HG03571 (cell line): Measurements from ENCODE around the gene CNGA3.
"Not testable (repeated sequence)": the region's sequence is repeated elsewhere in the genome, so short reads cannot be mapped to it uniquely, and the experiment has no call there.

ENCODE experiments used
- ATAC-seq: cut with Tn5 transposase; IDR thresholded peaks from one replicate; pipeline ENCODE4 v1.9.1; 2021; ENCODE audit not compliant: unreplicated experiment

Gene CNGA3

GRCh38 chr2:98346311-98347236 is at the start of gene CNGA3:
CNGA3 (plus strand) TSS chr2:98346456; CDS start chr2:98369976, 23,520 bp downstream.
- ATAC-seq: no peak

DNA sequence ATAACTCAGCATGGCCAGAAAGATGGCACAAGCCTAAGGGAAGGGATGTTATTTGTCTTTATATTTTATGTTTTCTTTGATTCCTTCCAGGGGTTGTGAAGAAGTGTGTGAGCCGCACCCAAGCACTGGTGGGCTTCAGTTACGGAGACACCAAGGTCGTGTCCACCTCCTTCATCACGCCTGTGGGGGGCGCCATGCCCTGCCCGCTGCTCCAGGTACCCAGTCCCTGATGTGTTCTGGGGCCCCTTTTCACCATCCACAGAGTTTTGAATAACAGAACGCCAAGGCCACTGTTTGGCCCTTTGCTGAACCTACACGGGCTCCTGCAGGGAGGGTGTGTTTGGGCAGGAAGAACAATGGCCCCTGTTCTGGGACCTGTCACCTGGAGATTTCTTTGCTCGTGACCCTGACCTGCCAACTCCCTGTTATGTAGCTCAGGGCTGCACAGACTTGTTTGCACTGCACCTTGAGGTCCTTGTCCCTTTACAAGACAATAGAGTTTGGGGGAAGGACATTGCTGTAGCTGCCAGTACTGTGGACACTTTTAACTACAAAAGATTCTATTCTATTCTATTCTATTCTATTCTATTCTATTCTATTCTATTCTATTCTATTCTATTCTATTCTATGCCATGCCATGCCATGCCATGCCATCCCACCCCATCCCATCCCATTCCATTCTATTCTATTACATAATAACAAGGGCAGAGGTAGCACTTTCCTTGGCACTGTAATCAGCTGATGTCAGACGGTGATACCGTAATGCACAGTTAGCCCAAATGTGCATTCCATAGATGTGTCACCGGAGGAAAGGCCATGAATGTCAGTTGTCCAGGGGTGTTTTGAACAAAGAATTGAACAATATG is 48.2 kb upstream of the CNGA3 start:
- no peak for ATAC-seq

GRCh38 chr2:98298683-98299164 is 47.5 kb upstream of the CNGA3 start:
- no peak for ATAC-seq

DNA sequence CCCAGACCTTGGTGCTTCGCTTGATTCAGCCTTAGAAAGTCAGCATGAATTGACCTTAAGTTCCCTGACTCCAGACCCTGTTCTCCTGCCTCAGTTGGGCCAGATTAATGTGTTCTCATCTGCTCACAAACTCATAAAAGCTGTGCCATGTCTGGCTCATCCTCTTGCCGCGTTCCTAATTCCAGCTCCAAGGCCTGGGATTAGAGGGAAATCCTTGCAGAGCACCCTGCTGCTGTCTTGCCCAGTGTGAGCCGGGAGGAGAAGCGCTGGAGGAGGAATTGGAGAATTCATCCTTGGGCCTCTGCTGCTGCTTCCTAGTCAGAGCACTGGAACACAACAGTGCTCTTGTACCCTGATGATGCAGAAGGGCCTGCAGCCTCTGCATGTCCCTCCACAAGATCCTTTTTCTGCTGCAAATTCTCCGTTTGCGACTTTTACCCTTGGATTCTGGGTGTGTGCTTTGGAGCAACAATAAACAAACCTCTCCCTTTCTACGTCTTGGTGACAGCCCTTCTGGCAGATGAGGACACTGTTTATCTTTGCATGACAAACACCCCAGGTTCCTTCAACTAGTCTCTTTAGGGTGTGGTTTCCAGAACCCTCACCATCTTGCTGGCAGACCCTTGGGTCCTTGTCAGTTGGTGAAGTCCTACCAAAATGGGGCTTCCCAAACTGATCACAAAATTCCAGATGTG is 46.9 kb upstream of the CNGA3 start:
- no peak for ATAC-seq

- no peak for ATAC-seq
Observed at GRCh38 chr2:98300141-98300874, 45.9 kb upstream of the CNGA3 start.

- no peak for ATAC-seq
Observed at GRCh38 chr2:98301469-98301868, 44.8 kb upstream of the CNGA3 start.

GRCh38 chr2:98307131-98307696 is 39.0 kb upstream of the CNGA3 start:
- not testable (repeated sequence) for ATAC-seq

DNA sequence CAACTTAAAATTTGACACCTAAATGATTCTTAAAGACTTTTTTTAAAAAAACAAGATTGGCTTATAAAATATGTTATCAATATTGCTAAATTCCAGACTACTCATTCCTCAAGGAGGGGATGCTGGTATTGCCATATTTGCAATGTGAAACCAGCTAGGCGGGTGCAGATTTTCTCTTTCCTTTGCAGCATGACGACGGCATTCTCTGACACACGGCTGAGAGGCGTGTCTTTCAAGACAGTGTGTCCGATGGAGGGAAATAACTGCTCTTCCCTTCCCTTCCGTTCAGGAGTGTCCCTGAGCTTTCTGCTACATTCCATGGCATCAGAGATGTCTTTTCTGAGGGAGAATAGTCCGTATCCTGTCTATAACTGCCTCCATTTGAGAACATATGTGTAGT is 38.2 kb upstream of the CNGA3 start:
- no peak for ATAC-seq

DNA sequence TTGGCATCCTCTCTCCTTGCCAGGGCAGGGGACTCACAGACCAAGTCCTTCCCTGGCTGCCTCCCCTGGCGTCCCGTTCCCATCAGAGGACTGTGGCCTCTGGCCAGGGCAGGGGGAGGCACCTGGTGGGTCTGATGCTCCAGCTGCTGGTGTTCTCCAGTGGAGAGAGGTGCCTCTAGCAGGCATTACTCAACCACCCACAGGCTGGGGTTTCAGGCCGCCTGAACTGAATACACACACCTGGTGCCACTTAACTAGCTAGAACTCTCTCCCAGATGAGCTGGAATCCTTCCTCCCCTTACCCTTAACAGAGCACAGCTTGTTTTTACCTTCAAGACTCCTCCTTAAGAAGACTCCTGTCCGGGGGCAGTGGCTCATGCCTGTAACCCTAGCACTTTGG is 37.7 kb upstream of the CNGA3 start:
- ATAC-seq: no peak

DNA sequence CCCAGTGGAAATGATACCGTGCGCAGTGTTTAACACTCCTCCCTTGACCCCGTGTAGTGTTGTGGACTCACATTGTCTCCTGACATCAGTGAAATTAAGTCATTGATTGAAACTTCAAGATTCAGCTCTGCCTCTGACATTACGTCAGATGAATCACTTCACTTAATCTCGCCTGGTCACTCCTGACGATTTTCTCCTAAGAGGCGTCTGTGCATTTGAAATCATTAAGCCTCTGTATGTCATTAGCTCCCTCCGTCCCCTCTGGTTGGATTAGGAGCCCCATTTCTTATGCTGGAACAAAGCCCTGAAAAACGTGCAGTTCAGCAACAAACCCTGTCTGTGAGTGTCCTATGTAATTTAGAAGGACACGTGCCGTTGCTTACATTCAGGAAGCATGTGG is 36.7 kb upstream of the CNGA3 start:
- ATAC-seq: no peak

DNA sequence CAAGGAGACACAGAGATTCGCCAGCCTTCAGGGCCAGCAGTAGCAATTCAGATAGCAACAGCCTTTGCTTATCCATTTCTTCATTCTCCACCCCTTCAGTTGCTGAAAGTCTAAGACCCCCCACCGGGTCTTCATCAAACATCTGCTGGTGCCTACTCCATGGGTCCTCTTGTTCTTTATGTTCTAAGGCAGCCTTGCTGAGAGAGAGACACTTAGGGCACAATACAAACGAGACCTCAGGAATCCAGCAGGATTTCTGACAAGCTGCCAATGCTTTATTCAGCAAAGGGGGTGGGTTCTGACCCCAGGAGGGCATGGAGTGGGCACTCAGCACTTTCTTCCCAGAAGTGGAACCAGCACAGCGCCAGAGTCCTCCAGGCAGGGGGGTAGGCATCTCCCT is 36.2 kb upstream of the CNGA3 start:
- ATAC-seq: no peak

DNA sequence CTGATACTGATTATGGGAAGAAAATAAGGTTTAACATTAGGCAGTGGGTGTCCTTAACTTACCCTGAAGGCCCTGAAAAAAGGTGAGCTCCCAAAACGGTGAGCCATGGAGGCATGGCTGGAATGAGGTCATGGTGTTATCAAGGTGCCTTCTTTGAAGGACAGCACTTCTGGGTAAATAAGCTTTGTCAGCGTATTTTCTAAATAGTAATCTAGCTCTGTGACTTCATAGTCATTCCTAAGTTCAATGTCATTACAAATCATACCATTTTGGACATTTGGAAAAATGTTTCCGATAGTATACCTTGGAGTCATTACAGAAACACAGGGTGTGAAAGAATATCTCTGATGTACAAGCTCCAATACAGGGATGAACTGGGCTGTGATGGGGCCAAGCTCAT is 35.2 kb upstream of the CNGA3 start:
- no peak for ATAC-seq

DNA sequence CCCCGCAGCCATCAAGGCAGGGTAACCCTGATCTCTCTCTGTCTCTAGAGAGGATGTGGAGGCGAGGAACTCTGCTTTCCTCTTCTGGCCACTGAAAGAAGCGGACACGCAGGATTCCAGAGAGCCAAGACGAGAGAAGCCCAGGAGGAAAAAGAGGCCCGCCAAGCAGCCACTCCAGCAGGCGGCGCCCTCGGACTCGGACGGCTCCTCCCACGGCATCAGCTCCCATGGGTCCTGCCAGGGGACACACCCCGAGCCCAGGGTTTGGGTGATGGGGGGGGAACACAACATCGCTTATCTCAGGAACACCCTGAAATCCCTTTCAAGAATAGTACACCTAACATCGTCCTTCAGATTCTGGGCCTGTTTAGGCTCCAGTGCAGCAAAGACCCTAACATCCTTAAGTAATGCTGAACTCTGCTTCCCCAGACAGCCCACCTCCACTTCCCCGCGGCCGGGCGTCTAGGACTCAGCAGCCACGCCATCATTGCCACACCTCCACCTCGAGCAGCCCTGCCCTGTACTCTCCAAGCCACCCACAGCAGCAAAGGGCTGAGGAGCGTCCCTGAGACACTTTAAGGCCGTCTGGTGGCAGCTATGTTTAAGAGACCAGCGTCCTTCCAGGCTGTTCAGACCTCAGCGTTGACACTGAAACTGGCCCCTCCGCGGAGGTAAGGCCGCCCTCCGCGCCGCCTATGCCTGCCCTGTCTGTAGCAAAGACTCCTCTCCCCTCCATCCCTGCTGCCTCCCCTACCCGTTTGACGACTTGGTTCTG is 34.3 kb upstream of the CNGA3 start:
- ATAC-seq: no peak

DNA sequence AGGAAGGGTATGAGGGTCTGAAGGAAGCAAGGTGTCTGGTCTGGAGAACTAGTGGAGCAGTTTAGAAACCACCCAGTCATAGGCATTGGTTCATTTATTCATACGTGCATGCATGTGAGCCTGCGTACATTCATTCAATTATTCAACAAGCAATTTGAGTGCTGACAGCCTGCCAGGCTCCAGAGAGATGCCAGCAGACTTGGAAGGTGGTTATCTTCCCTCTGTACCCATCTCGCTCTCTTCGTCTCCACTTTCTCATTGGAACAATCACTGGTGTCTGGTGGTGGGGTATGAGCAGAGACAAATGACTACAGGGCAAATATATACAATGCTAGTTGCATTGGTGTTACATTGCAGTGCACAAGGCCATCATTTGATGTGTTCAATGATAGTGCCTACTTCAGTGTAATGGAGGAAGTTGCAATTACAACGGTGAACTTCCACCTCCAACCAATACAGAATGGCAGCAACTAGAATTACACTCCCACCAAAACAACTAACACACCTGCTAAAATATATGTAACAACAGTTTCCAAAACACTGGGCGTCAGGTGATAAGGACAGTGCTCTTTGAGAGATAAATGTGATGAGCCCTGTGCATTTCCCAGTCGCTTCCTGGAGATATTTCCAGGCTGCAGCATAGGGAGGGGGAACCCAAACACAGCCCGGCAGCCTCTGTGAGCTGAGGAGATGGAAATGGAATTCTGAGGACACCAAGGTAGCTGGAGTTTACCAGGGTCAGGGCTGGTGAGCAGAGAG is 32.6 kb upstream of the CNGA3 start:
- no peak for ATAC-seq

DNA sequence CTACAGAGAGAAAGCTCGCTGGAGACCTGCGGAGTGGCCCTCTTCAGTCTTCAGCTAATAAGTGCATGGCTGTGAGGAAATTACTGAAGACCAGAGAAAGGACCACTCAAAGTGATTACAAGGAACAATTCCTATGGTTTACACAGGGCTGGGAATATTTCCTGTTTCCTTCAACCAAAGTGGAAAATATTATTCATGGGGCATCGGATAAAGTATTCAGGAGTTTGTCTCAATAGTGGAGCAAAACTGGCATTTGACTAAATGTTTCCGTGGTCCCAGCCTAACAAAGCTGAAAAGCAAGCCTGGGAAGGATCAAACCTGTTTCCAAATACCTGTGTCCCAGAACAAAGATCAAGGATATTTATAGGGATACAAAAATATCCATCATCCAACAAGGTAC is 32.0 kb upstream of the CNGA3 start:
- no peak for ATAC-seq

GRCh38 chr2:98315957-98316356 is 30.3 kb upstream of the CNGA3 start:
- ATAC-seq: no peak

GRCh38 chr2:98317214-98317613 is 29.0 kb upstream of the CNGA3 start:
- no peak for ATAC-seq

DNA sequence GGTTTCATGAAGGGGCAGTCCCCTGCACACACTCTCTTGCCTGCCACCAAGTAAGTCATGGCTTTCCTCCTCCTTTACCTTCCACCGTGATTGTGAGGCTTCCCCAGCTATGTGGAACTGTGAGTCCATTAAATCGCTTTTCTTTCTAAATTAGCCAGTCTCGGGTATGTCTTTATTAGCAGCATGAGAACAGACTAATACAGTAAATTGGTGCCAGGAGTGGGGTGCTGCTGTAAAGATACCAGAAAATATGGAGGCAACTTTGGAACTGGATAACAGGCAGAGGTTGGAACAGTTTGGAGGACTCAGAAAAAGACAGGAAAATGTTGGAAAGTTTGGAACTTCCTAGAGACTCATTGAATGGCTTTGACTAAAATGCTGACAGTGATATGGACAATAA is 26.1 kb upstream of the CNGA3 start:
- not testable (repeated sequence) for ATAC-seq

DNA sequence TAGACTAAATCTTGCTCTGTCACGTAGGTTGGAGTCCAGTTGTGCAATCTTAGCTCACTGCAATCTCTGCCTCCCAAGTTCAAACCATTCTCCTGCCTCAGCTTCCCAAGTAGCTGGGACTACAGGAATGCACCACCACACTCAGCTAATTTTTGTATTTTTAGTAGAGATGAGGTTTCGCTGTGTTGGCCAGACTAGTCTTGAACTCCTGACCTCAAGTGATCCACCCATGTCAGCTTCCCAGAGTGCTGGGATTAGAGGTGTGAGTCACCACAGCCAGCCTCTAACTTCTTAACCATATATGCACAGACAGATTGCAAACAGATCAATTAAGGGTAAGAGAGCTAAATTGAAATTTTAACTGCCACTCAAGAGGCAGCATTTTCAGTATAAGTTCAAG is 22.1 kb upstream of the CNGA3 start:
- ATAC-seq: no peak
